ENCODE results near the gene IFIT1B. TPM values are rescaled to one million over a fixed set of nuclear protein-coding genes. Genes with fewer than 3 reads are reported as not detected.

The IFIT1B gene
- total RNA-seq, 1 experiment from 2014 or later: not detected

DNA sequence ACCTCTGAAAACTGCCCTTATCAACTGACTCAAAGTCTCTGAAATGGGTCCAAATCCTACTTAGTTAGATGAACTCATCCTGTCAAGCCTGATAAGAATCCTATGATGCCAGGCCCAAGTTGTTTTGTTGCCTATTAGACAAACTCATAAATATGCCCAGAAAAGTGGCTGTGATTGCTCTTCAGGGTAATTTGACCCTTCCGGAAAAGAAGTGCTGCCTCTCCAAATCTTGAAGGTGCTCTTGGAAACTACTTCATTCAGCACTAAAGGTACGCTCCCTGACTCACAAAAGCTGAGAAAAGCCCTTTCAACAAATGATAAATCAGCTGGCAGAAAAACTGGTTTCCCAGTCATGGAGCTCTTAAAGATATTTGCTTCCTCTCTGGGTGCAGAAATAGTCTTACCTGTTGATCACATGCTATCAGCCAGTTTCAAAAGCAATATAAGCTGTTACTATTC is 43.2 kb downstream of the IFIT1B start:
- no peaks in the 10 kb centered on the region for H3K79me2 ChIP-seq (ENCODE audit: low read depth)
- ChIA-PET CTCF (no interaction called here), POLR2A (ENCODE audit: unreplicated experiment) (no interaction called here)
- H3K9me2 ChIP-seq (ENCODE audit: insufficient read depth): no peaks in the 10 kb centered on the region
- H3K4me2 ChIP-seq: no peak overlapping the region
- TF ChIP-seq, protein P1, sequence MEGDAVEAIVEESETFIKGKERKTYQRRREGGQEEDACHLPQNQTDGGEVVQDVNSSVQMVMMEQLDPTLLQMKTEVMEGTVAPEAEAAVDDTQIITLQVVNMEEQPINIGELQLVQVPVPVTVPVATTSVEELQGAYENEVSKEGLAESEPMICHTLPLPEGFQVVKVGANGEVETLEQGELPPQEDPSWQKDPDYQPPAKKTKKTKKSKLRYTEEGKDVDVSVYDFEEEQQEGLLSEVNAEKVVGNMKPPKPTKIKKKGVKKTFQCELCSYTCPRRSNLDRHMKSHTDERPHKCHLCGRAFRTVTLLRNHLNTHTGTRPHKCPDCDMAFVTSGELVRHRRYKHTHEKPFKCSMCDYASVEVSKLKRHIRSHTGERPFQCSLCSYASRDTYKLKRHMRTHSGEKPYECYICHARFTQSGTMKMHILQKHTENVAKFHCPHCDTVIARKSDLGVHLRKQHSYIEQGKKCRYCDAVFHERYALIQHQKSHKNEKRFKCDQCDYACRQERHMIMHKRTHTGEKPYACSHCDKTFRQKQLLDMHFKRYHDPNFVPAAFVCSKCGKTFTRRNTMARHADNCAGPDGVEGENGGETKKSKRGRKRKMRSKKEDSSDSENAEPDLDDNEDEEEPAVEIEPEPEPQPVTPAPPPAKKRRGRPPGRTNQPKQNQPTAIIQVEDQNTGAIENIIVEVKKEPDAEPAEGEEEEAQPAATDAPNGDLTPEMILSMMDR (conservative IDR thresholded peaks at IDR 0.05): no peak
- TF ChIP-seq EZH2 (IDR thresholded peaks at IDR 0.05; ENCODE audit: low read depth): no peak
- H3K4me1 ChIP-seq (replicated peaks; ENCODE audit: insufficient read depth): no peaks in the 10 kb centered on the region
- no peaks in the 10 kb centered on the region for H3K9me3 ChIP-seq (ENCODE audit: insufficient read depth, low read depth)
- no peaks in the 10 kb centered on the region for H3K27me3 ChIP-seq (ENCODE audit: insufficient read depth, low read depth)
- no peak overlapping the region for H3K4me3 ChIP-seq
- DNase-seq: no peak
- H2AFZ ChIP-seq: no peak overlapping the region
- no TSS peak for BruUV-seq (replicated peaks)
- H3K36me3 ChIP-seq (ENCODE audit: low read depth): no peaks in the 10 kb centered on the region
- no peak overlapping the region for H3K27ac ChIP-seq
- no peaks in the 10 kb centered on the region for H3F3A ChIP-seq (ENCODE audit: insufficient read depth, low read depth)
- intact Hi-C loops (cut with micrococcal nuclease; ENCODE audit: unreplicated experiment): no loop called here
- no peaks in the 10 kb centered on the region for H4K20me1 ChIP-seq (ENCODE audit: insufficient read depth)

DNA sequence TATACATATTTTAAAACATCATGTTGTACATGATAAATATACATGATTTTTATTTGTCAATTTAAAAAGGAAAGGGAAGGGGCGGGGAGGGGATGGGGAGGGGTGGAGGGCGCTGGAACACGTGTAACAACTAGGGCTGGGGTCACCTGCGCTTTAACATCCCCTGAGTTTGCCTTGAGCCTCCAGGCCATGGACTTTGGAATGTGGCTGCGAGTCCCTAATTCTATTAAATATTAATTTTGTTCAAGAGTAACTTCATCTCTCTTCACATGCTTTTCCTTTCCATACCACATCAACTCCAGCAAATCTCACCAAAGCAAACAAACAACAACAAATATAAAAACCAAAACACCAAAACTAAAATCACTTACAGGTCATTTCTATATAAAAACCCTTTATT is 47.1 kb downstream of the IFIT1B start:
- POLR2A ChIA-PET (ENCODE audit: unreplicated experiment): no interaction called here
- intact Hi-C loops (cut with micrococcal nuclease; ENCODE audit: unreplicated experiment): loop anchor here (5.0 kb wide), 2 partner anchors 272 to 1447 kb away; partner anchors contain the start of gene RPP30
- Histone ChIP-seq H3K36me3 (ENCODE audit: low read depth) (no peaks in the 10 kb centered on the region), H3F3A (ENCODE audit: insufficient read depth, low read depth) (no peaks in the 10 kb centered on the region), H3K4me2 (no peak overlapping the region), H3K9me3 (ENCODE audit: insufficient read depth, low read depth) (no peaks in the 10 kb centered on the region), H3K27ac (no peak overlapping the region), H3K27me3 (ENCODE audit: insufficient read depth, low read depth) (no peaks in the 10 kb centered on the region), H3K79me2 (ENCODE audit: low read depth) (no peaks in the 10 kb centered on the region), H3K9me2 (ENCODE audit: insufficient read depth) (no peaks in the 10 kb centered on the region), H3K4me1 (replicated peaks; ENCODE audit: insufficient read depth) (peaks cover 9% of the 10 kb centered on the region), H3K4me3 (no peak overlapping the region), H2AFZ (no peak overlapping the region), H4K20me1 (ENCODE audit: insufficient read depth) (no peaks in the 10 kb centered on the region)
- CTCF ChIA-PET: no interaction called here
- DNase-seq: no peak
- TF ChIP-seq EZH2 (IDR thresholded peaks at IDR 0.05; ENCODE audit: low read depth): no peak
- BruUV-seq (replicated peaks): no TSS peak

DNA sequence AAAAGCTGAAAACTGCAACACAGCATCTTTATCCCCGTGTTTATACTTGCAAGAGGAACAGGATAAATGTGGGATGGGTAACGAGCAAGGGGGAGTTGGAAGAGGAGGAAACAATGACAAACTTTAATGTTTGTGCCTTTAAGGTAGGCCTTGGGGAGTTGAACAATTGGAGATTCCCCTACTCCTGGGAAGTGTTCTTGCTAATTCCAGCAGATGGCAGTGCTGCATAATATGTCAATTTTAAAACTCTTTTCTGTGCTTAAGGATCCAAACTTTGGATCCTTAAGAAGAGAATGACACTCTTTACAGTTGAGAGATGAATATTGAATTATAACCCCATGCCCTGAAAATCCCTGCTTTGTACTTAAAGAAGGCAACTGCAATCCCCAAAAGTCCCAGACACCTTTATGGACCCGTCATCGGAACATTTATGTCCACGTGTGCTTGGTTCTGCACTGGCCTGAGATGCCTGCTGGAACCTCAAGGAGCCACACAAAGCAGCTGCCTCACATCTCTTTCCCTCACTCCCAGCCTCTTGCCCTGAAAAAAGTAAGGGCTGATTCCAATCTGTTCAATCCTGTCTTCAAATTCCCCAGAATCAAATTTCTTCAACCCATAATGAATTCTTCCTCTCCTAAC is 48.5 kb downstream of the IFIT1B start:
- Histone ChIP-seq H3K27ac (no peak overlapping the region), H3K4me2 (no peak overlapping the region), H4K20me1 (ENCODE audit: insufficient read depth) (no peaks in the 10 kb centered on the region), H3F3A (ENCODE audit: insufficient read depth, low read depth) (no peaks in the 10 kb centered on the region), H2AFZ (no peak overlapping the region), H3K9me2 (ENCODE audit: insufficient read depth) (no peaks in the 10 kb centered on the region), H3K4me3 (no peak overlapping the region), H3K9me3 (ENCODE audit: insufficient read depth, low read depth) (no peaks in the 10 kb centered on the region), H3K4me1 (replicated peaks; ENCODE audit: insufficient read depth) (peaks cover 9% of the 10 kb centered on the region), H3K79me2 (ENCODE audit: low read depth) (no peaks in the 10 kb centered on the region), H3K27me3 (ENCODE audit: insufficient read depth, low read depth) (no peaks in the 10 kb centered on the region), H3K36me3 (ENCODE audit: low read depth) (no peaks in the 10 kb centered on the region)
- ChIA-PET CTCF (interaction anchor here (0.7 kb wide), 1 partner anchor 178 kb away, joined by 3 read pairs; no protein-coding TSS in a partner anchor), POLR2A (ENCODE audit: unreplicated experiment) (no interaction called here)
- TF ChIP-seq EZH2 (IDR thresholded peaks at IDR 0.05; ENCODE audit: low read depth): no peak
- TF ChIP-seq, protein P1 (conservative IDR thresholded peaks at IDR 0.05): peak; percentile 78
- BruUV-seq (replicated peaks): no TSS peak
- intact Hi-C loops (cut with micrococcal nuclease; ENCODE audit: unreplicated experiment): loop anchor here (1.0 to 5.0 kb wide), 4 partner anchors 40 to 1446 kb away; partner anchors contain the start of gene RPP30
- DNase-seq: peak in 1 of 2 experiments; percentile 16

All from PC-9 (cell line).